ENCODE data around the gene ARF6.
A peak's percentile ranks its signal among the peaks of the same experiment; 100 is the strongest.
"Not testable (repeated sequence)": the region's sequence is repeated elsewhere in the genome, so short reads cannot be mapped to it uniquely, and the experiment has no call there.

Gene ARF6

GRCh38 chr14:49876563-49877127 is 16.2 kb upstream of the ARF6 start:
- no peak for DNase-seq (ENCODE audit: low spot score)

- DNase-seq (ENCODE audit: low spot score) = peak; percentile 72
Measured at GRCh38 chr14:49879646-49880204, 13.2 kb upstream of the ARF6 start.

GRCh38 chr14:49880267-49881064 is 12.4 kb upstream of the ARF6 start:
- DNase-seq (ENCODE audit: low spot score) = no peak

- DNase-seq (ENCODE audit: low spot score) = no peak
Measured at GRCh38 chr14:49881350-49882001, 11.4 kb upstream of the ARF6 start.

- no peak for DNase-seq (ENCODE audit: low spot score)
Measured at GRCh38 chr14:49882826-49883694, 9.8 kb upstream of the ARF6 start.

GRCh38 chr14:49886523-49886922 is 6.4 kb upstream of the ARF6 start:
- DNase-seq (ENCODE audit: low spot score) = no peak

GRCh38 chr14:49888293-49888692 is 4.6 kb upstream of the ARF6 start:
- DNase-seq (ENCODE audit: low spot score) = no peak

- no peak for DNase-seq (ENCODE audit: low spot score)
Measured at GRCh38 chr14:49892301-49892635, 614 bp upstream of the ARF6 start.

- peak; percentile 80 for DNase-seq (ENCODE audit: low spot score)
Measured at GRCh38 chr14:49893309-49894213, 679 bp downstream of the ARF6 start.

- not testable (repeated sequence) for DNase-seq (ENCODE audit: low spot score)
Measured at GRCh38 chr14:49894214-49895107, 1.6 kb downstream of the ARF6 start.

GRCh38 chr14:49895480-49895879 is 2.6 kb downstream of the ARF6 start:
- no peak for DNase-seq (ENCODE audit: low spot score)

GRCh38 chr14:49896272-49896671 is 3.4 kb downstream of the ARF6 start:
- not testable (repeated sequence) for DNase-seq (ENCODE audit: low spot score)

- DNase-seq (ENCODE audit: low spot score) = no peak
Measured at GRCh38 chr14:49896966-49897365, 4.1 kb downstream of the ARF6 start.

GRCh38 chr14:49897414-49897813 is 4.5 kb downstream of the ARF6 start:
- DNase-seq (ENCODE audit: low spot score) = no peak

GRCh38 chr14:49897965-49898364 is 5.1 kb downstream of the ARF6 start:
- no peak for DNase-seq (ENCODE audit: low spot score)

- no peak for DNase-seq (ENCODE audit: low spot score)
Measured at GRCh38 chr14:49898485-49898884, 5.6 kb downstream of the ARF6 start.

- DNase-seq (ENCODE audit: low spot score) = no peak
Measured at GRCh38 chr14:49900973-49901372, 8.1 kb downstream of the ARF6 start.

- not testable (repeated sequence) for DNase-seq (ENCODE audit: low spot score)
Measured at GRCh38 chr14:49902679-49903246, 9.9 kb downstream of the ARF6 start.

GRCh38 chr14:49904270-49904669 is 11.4 kb downstream of the ARF6 start:
- no peak for DNase-seq (ENCODE audit: low spot score)

GRCh38 chr14:49905989-49906388 is 13.1 kb downstream of the ARF6 start:
- no peak for DNase-seq (ENCODE audit: low spot score)
